SH-SY5Y (cell line): Measurements from ENCODE around the gene SGSM2.

Experiments used
- GATA2 ChIP-seq: IDR thresholded peaks from 2 replicates; pipeline ENCODE4 v1.6.1; 2011; ENCODE audit warnings: mild to moderate bottlenecking, low read depth, low read length
- GATA3 ChIP-seq: IDR thresholded peaks from 2 replicates; pipeline ENCODE4 v1.6.1; 2011; ENCODE audit warnings: low read depth, mild to moderate bottlenecking, low read length, moderate library complexity

GRCh38 chr17:2420176-2420575 is 82.9 kb downstream of the SGSM2 start:
- TF ChIP-seq GATA3 = no peak
- TF ChIP-seq GATA2 = no peak
